BJ (cell line): ENCODE results near the gene ACOD1. TPM values are rescaled to one million over a fixed set of nuclear protein-coding genes. Genes with fewer than 3 reads are reported as not detected.
A peak's percentile ranks its signal among the peaks of the same experiment; 100 is the strongest.

ENCODE experiments used
- CTCF ChIA-PET: fragments of 350-600 bp; formaldehyde crosslinking; extraction: SDS; loops from one replicate; lab custom pipeline; 2021; ENCODE audit warnings: antibody characterized with exemption, inconsistent platforms; lab: Yijun Ruan, JAX
- POLR2A ChIA-PET: fragments of 300-600 bp; sonication (Branson Sonifier 250); formaldehyde crosslinking; extraction: SDS; loops from one replicate; lab custom pipeline; 2021; ENCODE audit warnings: antibody characterized with exemption; lab: Charles Lee
- DNase-seq: peaks from one replicate; pipeline ENCODE4 v3.0.0-alpha.2; 2011; ENCODE audit warnings: low read depth
- H3K27me3 ChIP-seq: 2 replicates; pipeline ENCODE4 v1.6.0; 2011; ENCODE audit warnings: low read length; ENCODE audit not compliant: control insufficient read depth, insufficient read depth
- H3K36me3 ChIP-seq: 2 replicates; pipeline ENCODE4 v1.5.1; 2011; ENCODE audit warnings: low read length; ENCODE audit not compliant: control insufficient read depth, insufficient read depth
- H3K4me3 ChIP-seq: 2 replicates; pipeline ENCODE4 v1.5.1; 2011; ENCODE audit warnings: low read depth, mild to moderate bottlenecking, control low read depth, low read length
- polyA plus RNA-seq: library from polyadenylated mRNA; depleted of rRNA; stranded (reverse); fragments of >200 nt; gene quantifications from 2 replicates; pipeline ENCODE4 v1.2.3, GENCODE V29; 2011; rRNA removed
- TF ChIP-seq, protein P1 (sequence below): IDR thresholded peaks from 2 replicates; pipeline ENCODE4 v1.5.1; 2011; ENCODE audit warnings: low read depth, mild to moderate bottlenecking, control low read depth, inconsistent platforms, low read length, moderate library complexity; ENCODE audit not compliant: insufficient read depth

ACOD1 gene
- polyA plus RNA-seq, 1 experiment, result not detected

DNA sequence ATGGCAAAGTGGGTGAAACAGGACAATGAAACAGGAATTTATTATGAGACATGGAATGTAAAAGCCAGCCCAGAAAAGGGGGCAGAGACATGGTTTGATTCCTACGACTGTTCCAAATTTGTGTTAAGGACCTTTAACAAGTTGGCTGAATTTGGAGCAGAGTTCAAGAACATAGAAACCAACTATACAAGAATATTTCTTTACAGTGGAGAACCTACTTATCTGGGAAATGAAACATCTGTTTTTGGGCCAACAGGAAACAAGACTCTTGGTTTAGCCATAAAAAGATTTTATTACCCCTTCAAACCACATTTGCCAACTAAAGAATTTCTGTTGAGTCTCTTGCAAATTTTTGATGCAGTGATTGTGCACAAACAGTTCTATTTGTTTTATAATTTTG lies 52.2 kb downstream of the ACOD1 start:
- ChIA-PET POLR2A (no interaction called here), CTCF (interaction anchor here (1.3 to 3.0 kb wide), 3 partner anchors 14 to 20 kb away, joined by 3 to 21 read pairs (median 7); no protein-coding TSS in a partner anchor)
- TF ChIP-seq, protein P1, sequence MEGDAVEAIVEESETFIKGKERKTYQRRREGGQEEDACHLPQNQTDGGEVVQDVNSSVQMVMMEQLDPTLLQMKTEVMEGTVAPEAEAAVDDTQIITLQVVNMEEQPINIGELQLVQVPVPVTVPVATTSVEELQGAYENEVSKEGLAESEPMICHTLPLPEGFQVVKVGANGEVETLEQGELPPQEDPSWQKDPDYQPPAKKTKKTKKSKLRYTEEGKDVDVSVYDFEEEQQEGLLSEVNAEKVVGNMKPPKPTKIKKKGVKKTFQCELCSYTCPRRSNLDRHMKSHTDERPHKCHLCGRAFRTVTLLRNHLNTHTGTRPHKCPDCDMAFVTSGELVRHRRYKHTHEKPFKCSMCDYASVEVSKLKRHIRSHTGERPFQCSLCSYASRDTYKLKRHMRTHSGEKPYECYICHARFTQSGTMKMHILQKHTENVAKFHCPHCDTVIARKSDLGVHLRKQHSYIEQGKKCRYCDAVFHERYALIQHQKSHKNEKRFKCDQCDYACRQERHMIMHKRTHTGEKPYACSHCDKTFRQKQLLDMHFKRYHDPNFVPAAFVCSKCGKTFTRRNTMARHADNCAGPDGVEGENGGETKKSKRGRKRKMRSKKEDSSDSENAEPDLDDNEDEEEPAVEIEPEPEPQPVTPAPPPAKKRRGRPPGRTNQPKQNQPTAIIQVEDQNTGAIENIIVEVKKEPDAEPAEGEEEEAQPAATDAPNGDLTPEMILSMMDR, result no peak
- Histone ChIP-seq H3K4me3 (no peak overlapping the region), H3K36me3 (peaks cover 3% of the 10 kb centered on the region; the same call in 1 of the 2 replicates), H3K27me3 (no peaks in the 10 kb centered on the region)
- no peak for DNase-seq

DNA sequence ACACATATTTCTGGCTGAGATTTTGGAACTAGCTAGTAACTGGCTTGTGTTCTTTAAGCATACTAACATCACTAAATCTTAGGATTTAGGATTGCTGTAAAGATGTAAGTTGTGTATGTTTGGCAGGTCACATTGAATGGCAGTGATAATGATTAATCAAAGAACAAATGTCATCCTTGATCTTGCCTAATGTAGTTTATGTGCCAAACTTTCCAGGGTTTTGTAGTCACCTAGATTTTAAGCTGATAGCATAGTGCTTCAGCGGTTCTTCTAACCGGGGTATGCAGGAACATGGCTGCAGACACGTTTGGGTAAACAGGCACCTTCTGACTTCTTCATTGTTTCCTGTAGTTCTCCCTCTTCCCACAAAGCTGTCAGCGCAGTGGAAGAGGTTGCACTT lies 53.2 kb downstream of the ACOD1 start:
- Histone ChIP-seq H3K36me3 (peaks cover 3% of the 10 kb centered on the region; the same call in 1 of the 2 replicates), H3K4me3 (no peak overlapping the region), H3K27me3 (no peaks in the 10 kb centered on the region)
- DNase-seq, result no peak
- POLR2A ChIA-PET, result interaction anchor here (1.0 kb wide), 1 partner anchor 25 kb away, joined by 3 read pairs; no protein-coding TSS in a partner anchor
- TF ChIP-seq, protein P1, result no peak
- CTCF ChIA-PET, result interaction anchor here (0.8 to 3.0 kb wide), 9 partner anchors 8 to 24 kb away, joined by 3 to 21 read pairs (median 4); partner anchors contain the start of gene CLN5

DNA sequence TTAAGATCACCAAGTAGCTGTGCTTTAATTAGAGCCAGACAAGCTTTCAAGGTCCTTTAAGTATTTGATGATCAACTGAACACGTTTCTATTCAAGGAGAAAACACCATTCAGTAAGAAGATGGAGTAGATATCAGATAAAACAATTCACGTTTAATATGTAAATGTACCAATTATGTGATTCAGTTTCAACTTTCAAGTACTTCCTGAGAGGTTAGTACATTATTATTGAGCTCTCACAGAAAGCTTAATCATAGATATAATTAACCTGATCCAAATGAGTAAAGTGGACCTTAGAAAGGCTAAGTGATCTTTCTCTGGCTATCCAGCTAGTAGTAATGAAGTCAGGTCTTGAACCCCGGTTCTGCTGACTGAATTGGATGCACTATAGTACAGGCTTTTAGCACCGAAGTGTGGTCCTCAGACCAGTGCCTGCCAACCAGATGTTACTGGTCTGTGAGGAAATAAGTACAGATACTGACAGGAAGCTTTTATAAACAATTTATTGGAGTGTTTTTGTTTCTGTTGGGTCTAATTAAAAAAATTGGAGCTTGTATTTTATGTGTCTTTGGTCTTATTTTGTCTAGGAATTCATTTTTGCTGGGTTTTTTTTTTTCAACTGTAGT lies 53.8 kb downstream of the ACOD1 start:
- Histone ChIP-seq H3K4me3 (no peak overlapping the region), H3K27me3 (no peaks in the 10 kb centered on the region), H3K36me3 (peaks cover 4% of the 10 kb centered on the region; the same call in 1 of the 2 replicates)
- TF ChIP-seq, protein P1, result no peak
- no peak for DNase-seq
- POLR2A ChIA-PET, result interaction anchor here (0.6 to 1.0 kb wide), 2 partner anchors 26 to 123 kb away, joined by 3 to 6 read pairs; no protein-coding TSS in a partner anchor
- CTCF ChIA-PET, result interaction anchor here (0.8 to 3.0 kb wide), 11 partner anchors 9 to 98 kb away, joined by 3 to 21 read pairs (median 4); partner anchors contain the start of gene CLN5

DNA sequence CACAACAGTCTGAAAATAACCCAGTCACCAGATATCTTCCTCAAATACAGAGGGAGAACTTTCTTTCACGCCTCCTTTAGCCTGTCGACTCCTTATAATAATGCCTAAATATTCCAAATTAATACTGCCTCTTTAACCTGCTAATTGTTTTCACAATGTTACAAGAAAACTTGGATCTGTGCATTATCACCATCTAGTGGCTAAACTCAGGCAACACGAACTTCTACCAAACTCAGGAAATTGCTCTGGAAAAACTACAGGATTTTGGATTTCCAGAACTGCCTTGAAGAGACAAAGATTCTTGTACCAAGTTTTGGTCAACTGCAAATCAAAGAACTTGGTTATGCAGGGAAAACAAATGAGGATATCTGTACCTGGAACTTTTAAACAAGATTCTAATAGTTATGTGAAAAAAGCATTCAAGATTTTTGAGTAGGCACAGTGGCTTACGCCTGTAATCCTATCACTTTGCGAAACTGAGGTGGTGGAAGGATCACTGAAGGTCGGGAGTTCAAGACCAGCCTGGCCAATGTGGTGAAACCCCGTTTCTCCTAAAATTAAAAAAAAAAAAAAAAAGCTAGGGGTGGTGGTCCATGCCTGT lies 54.4 kb downstream of the ACOD1 start:
- no peak for DNase-seq
- Histone ChIP-seq H3K36me3 (peaks cover 4% of the 10 kb centered on the region; the same call in 1 of the 2 replicates), H3K27me3 (no peaks in the 10 kb centered on the region), H3K4me3 (no peak overlapping the region)
- ChIA-PET POLR2A (interaction anchor here (0.6 to 1.0 kb wide), 4 partner anchors 14 to 1161 kb away, joined by 3 to 6 read pairs (median 6); no protein-coding TSS in a partner anchor), CTCF (interaction anchor here (0.8 to 3.0 kb wide), 9 partner anchors 9 to 476 kb away, joined by 3 to 21 read pairs (median 4); partner anchors contain the start of gene CLN5)
- TF ChIP-seq, protein P1, result peak; percentile 74

Other genes starting within 250 kb of the ACOD1 start
- 1.5 and 1.9 TPM in 2 replicates for gene KCTD12, start 62.1 kb upstream of the ACOD1 start, polyA plus RNA-seq
- 11.0 and 22.2 TPM in 2 replicates for gene CLN5, start 43.6 kb downstream of the ACOD1 start, polyA plus RNA-seq
- gene FBXL3, start 78.6 kb downstream of the ACOD1 start, polyA plus RNA-seq, result 22.0 and 35.9 TPM in 2 replicates